Measurements from ENCODE around the gene PKIG. TPM values are rescaled to one million over a fixed set of nuclear protein-coding genes. Genes with fewer than 3 reads are reported as not detected.
A peak's percentile ranks its signal among the peaks of the same experiment; 100 is the strongest.

The PKIG gene
- total and polyA plus RNA-seq, 4 donors: 25.5 to 107 (median 66.1) TPM

- DNase-seq (ENCODE audit: low read depth in 4 of 6, low spot score in 6 of 6): no peak
- H3K36me3 ChIP-seq (ENCODE audit: control insufficient read depth, insufficient read depth, low read length): peaks cover 2% of the 10 kb centered on the region
- no peaks in the 10 kb centered on the region for H3K9me3 ChIP-seq (ENCODE audit: control insufficient read depth, insufficient read depth, low read length)
- H3K4me3 ChIP-seq (ENCODE audit: low read depth, low read length): no peak overlapping the region
- no peaks in the 10 kb centered on the region for H3K27me3 ChIP-seq (ENCODE audit: control insufficient read depth, insufficient read depth, low read length)
- 100% methylated on average over 1 of the region's 1 CpG for WGBS (ENCODE audit: insufficient coverage)
- H3K27ac ChIP-seq (ENCODE audit: low read depth, low read length): no peak overlapping the region
- peaks cover 43% of the 10 kb centered on the region for H3K4me1 ChIP-seq (ENCODE audit: control insufficient read depth, insufficient read depth, low read length)
These were observed 17.3 kb downstream of the PKIG start for GRCh38 chr20:44599715-44600114.

DNA sequence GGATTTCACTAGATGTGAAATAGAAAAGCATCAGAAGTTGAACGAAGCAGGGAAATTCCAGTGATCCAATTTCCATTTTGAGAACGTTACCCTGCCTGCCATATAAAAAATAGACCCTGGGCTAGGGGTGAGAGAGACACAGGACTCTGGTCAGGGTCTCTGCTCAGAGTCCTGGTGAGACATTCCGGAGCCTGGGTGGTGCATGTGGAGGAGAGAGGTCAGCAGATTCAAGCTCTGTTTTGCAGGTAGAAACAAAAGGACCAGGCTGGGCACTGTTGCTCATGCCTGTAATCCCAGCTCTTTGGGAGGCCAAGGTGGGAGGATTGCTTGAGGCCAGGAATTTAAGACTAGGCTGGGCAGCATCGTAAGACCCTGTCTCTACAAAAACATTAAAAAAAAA, 17.9 kb downstream of the PKIG start:
- H3K9me3 ChIP-seq (ENCODE audit: control insufficient read depth, insufficient read depth, low read length): no peaks in the 10 kb centered on the region
- no peak overlapping the region for H3K4me3 ChIP-seq (ENCODE audit: low read depth, low read length)
- H3K27ac ChIP-seq (ENCODE audit: low read depth, low read length): peak overlapping the region; percentile 65
- WGBS (ENCODE audit: insufficient coverage): 93% methylated on average over 3 of the region's 4 CpGs
- peaks cover 2% of the 10 kb centered on the region for H3K36me3 ChIP-seq (ENCODE audit: control insufficient read depth, insufficient read depth, low read length)
- peaks cover 41% of the 10 kb centered on the region for H3K4me1 ChIP-seq (ENCODE audit: control insufficient read depth, insufficient read depth, low read length)
- no peaks in the 10 kb centered on the region for H3K27me3 ChIP-seq (ENCODE audit: control insufficient read depth, insufficient read depth, low read length)
- DNase-seq (ENCODE audit: low read depth in 4 of 6, low spot score in 6 of 6): no peak

GRCh38 chr20:44600758-44601201, 18.4 kb downstream of the PKIG start:
- H3K27ac ChIP-seq (ENCODE audit: low read depth, low read length): peak overlapping the region; percentile 65
- no peaks in the 10 kb centered on the region for H3K27me3 ChIP-seq (ENCODE audit: control insufficient read depth, insufficient read depth, low read length)
- H3K4me3 ChIP-seq (ENCODE audit: low read depth, low read length): no peak overlapping the region
- H3K36me3 ChIP-seq (ENCODE audit: control insufficient read depth, insufficient read depth, low read length): peaks cover 2% of the 10 kb centered on the region
- peaks cover 41% of the 10 kb centered on the region for H3K4me1 ChIP-seq (ENCODE audit: control insufficient read depth, insufficient read depth, low read length)
- H3K9me3 ChIP-seq (ENCODE audit: control insufficient read depth, insufficient read depth, low read length): no peaks in the 10 kb centered on the region
- no peak for DNase-seq (ENCODE audit: low read depth in 4 of 6, low spot score in 6 of 6)
- 83% methylated on average over 8 of the region's 11 CpGs for WGBS (ENCODE audit: insufficient coverage)

DNA sequence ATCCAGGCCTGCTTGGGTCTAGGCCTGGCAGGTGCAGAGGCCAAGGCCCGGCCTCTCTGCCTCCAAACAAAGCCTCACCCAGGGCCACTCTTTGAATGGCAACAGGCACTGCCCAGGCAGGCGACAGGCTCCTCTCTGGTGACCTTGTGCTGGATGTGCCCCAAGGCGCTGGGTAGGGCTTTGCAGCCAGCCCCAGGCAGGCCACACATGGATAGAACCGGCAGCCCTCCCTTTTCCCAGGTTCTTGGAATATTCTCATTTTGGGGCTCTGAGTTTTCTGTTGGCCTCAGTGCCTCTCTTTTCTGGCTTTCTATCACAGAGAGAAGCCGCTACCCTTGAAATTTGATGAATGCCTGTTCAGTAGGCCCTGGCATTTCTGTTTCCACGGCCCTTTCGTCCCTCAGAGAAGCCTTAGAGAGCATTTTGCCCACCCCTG, 18.9 kb downstream of the PKIG start:
- 44% methylated on average over 5 of the region's 7 CpGs for WGBS (ENCODE audit: insufficient coverage)
- H3K27ac ChIP-seq (ENCODE audit: low read depth, low read length): peak overlapping the region; percentile 65
- DNase-seq (ENCODE audit: low read depth in 4 of 6, low spot score in 6 of 6): no peak
- H3K4me3 ChIP-seq (ENCODE audit: low read depth, low read length): no peak overlapping the region
- H3K9me3 ChIP-seq (ENCODE audit: control insufficient read depth, insufficient read depth, low read length): no peaks in the 10 kb centered on the region
- H3K27me3 ChIP-seq (ENCODE audit: control insufficient read depth, insufficient read depth, low read length): no peaks in the 10 kb centered on the region
- peaks cover 41% of the 10 kb centered on the region for H3K4me1 ChIP-seq (ENCODE audit: control insufficient read depth, insufficient read depth, low read length)
- peaks cover 2% of the 10 kb centered on the region for H3K36me3 ChIP-seq (ENCODE audit: control insufficient read depth, insufficient read depth, low read length)

- Histone ChIP-seq H3K4me1 (ENCODE audit: control insufficient read depth, insufficient read depth, low read length) (peaks cover 41% of the 10 kb centered on the region), H3K27ac (ENCODE audit: low read depth, low read length) (peak overlapping the region; percentile 65), H3K4me3 (ENCODE audit: low read depth, low read length) (no peak overlapping the region), H3K9me3 (ENCODE audit: control insufficient read depth, insufficient read depth, low read length) (no peaks in the 10 kb centered on the region), H3K27me3 (ENCODE audit: control insufficient read depth, insufficient read depth, low read length) (no peaks in the 10 kb centered on the region), H3K36me3 (ENCODE audit: control insufficient read depth, insufficient read depth, low read length) (peaks cover 2% of the 10 kb centered on the region)
- 0% methylated on average over 1 of the region's 1 CpG for WGBS (ENCODE audit: insufficient coverage)
- peak in 2 of 6 donors; percentile 30 to 90 for DNase-seq (ENCODE audit: low read depth in 4 of 6, low spot score in 6 of 6)
These were observed 19.4 kb downstream of the PKIG start for GRCh38 chr20:44601801-44602204.

DNA sequence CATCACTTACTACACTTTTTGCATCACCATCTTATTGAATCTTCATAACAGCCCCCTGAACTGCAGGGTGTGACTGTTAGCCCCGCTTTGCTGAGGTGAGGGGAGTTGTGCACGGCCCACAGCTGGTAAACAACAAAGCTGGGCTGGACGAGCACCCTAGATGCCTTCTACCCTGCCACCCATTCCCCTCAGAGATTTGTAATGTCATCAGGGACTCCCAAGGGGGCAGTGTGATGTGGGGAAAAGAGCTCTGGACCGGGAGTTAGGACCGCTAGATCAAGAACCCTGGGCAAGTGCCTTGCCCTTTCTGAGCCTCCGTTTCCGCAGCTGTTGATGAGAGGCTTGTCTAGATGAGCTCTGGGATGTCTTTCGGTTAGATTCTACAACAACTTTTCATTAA, 20.9 kb downstream of the PKIG start:
- 80% methylated on average over 3 of the region's 8 CpGs for WGBS (ENCODE audit: insufficient coverage)
- Histone ChIP-seq H3K9me3 (ENCODE audit: control insufficient read depth, insufficient read depth, low read length) (no peaks in the 10 kb centered on the region), H3K36me3 (ENCODE audit: control insufficient read depth, insufficient read depth, low read length) (no peaks in the 10 kb centered on the region), H3K27me3 (ENCODE audit: control insufficient read depth, insufficient read depth, low read length) (no peaks in the 10 kb centered on the region), H3K4me1 (ENCODE audit: control insufficient read depth, insufficient read depth, low read length) (peaks cover 33% of the 10 kb centered on the region), H3K27ac (ENCODE audit: low read depth, low read length) (no peak overlapping the region), H3K4me3 (ENCODE audit: low read depth, low read length) (no peak overlapping the region)
- no peak for DNase-seq (ENCODE audit: low read depth in 4 of 6, low spot score in 6 of 6)

- H3K4me1 ChIP-seq (ENCODE audit: control insufficient read depth, insufficient read depth, low read length): peaks cover 15% of the 10 kb centered on the region
- WGBS (ENCODE audit: insufficient coverage): no CpG with 5 or more reads among the region's 5 CpGs
- no peak overlapping the region for H3K27ac ChIP-seq (ENCODE audit: low read depth, low read length)
- H3K27me3 ChIP-seq (ENCODE audit: control insufficient read depth, insufficient read depth, low read length): no peaks in the 10 kb centered on the region
- H3K36me3 ChIP-seq (ENCODE audit: control insufficient read depth, insufficient read depth, low read length): no peaks in the 10 kb centered on the region
- no peaks in the 10 kb centered on the region for H3K9me3 ChIP-seq (ENCODE audit: control insufficient read depth, insufficient read depth, low read length)
- DNase-seq (ENCODE audit: low read depth in 4 of 6, low spot score in 6 of 6): no peak
- H3K4me3 ChIP-seq (ENCODE audit: low read depth, low read length): no peak overlapping the region
These were observed 24.5 kb downstream of the PKIG start for GRCh38 chr20:44606725-44607441.

- no peak overlapping the region for H3K4me3 ChIP-seq (ENCODE audit: low read depth, low read length)
These were observed 26.7 kb downstream of the PKIG start for GRCh38 chr20:44609006-44609515.

GRCh38 chr20:44609516-44610312, 27.3 kb downstream of the PKIG start:
- peak; percentile 50 to 92 (median 60) for DNase-seq (ENCODE audit: low read depth in 4 of 6, low spot score in 6 of 6)
- Histone ChIP-seq H3K36me3 (ENCODE audit: control insufficient read depth, insufficient read depth, low read length) (peaks cover 8% of the 10 kb centered on the region), H3K4me3 (ENCODE audit: low read depth, low read length) (peak overlapping the region; percentile 24), H3K9me3 (ENCODE audit: control insufficient read depth, insufficient read depth, low read length) (no peaks in the 10 kb centered on the region), H3K4me1 (ENCODE audit: control insufficient read depth, insufficient read depth, low read length) (peaks cover 19% of the 10 kb centered on the region), H3K27me3 (ENCODE audit: control insufficient read depth, insufficient read depth, low read length) (no peaks in the 10 kb centered on the region), H3K27ac (ENCODE audit: low read depth, low read length) (peak overlapping the region; percentile 57)
- 42% methylated on average over 23 of the region's 25 CpGs for WGBS (ENCODE audit: insufficient coverage)

More at GRCh38 chr20:44609006-44609515, 26.7 kb downstream of the PKIG start:
- Histone ChIP-seq H3K36me3 (ENCODE audit: control insufficient read depth, insufficient read depth, low read length) (peaks cover 4% of the 10 kb centered on the region), H3K27ac (ENCODE audit: low read depth, low read length) (peak overlapping the region; percentile 57), H3K4me1 (ENCODE audit: control insufficient read depth, insufficient read depth, low read length) (peaks cover 14% of the 10 kb centered on the region), H3K9me3 (ENCODE audit: control insufficient read depth, insufficient read depth, low read length) (no peaks in the 10 kb centered on the region), H3K27me3 (ENCODE audit: control insufficient read depth, insufficient read depth, low read length) (no peaks in the 10 kb centered on the region)
- no peak for DNase-seq (ENCODE audit: low read depth in 4 of 6, low spot score in 6 of 6)
- WGBS (ENCODE audit: insufficient coverage): 83% methylated on average over 9 of the region's 9 CpGs

Measured in spinal cord (tissue), 10 donors.